ENCODE measurements around the gene MYBPC1. TPM values are rescaled to one million over a fixed set of nuclear protein-coding genes. Genes with fewer than 3 reads are reported as not detected.
"Not testable (repeated sequence)": the region's sequence is repeated elsewhere in the genome, so short reads cannot be mapped to it uniquely, and the experiment has no call there.

The MYBPC1 gene
- total RNA-seq, 1 experiment from 2014 or later, result not detected

- no peak for DNase-seq (ENCODE audit: low read depth)
Observed at GRCh38 chr12:101733166-101733565, 138.4 kb downstream of the MYBPC1 start.

DNA sequence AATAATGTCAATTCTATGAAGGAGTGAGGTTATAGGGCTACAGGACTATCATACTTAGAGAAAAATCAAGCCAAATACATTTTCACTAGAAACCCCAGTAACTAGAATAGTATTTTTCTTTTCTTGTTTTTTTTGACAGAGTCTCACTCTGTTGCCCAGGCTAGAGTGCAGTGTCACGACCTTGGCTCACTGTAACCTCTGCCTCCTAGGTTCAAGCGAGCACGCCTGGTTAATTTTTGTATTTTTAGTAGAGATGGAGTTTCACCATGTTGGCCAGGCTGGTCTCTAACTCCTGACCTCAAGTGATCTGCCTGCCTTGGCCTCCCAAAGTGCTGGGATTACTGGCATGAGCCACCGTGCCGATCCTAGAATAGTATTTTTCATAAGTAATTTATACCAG lies 139.7 kb downstream of the MYBPC1 start:
- DNase-seq (ENCODE audit: low read depth), result not testable (repeated sequence)

Other genes starting within 250 kb of the MYBPC1 start
- gene ARL1, start 187.2 kb upstream of the MYBPC1 start, total RNA-seq (2014; rRNA removed; shearing (Covaris generic)), result 61.6 and 88.0 TPM in 2 replicates
- not detected in 2 replicates for gene SPIC, start 119.6 kb upstream of the MYBPC1 start, total RNA-seq (2014; rRNA removed; shearing (Covaris generic))
- gene CHPT1, start 102.7 kb downstream of the MYBPC1 start, total RNA-seq (2014; rRNA removed; shearing (Covaris generic)), result 28.6 and 34.6 TPM in 2 replicates
- gene SYCP3, start 144.5 kb downstream of the MYBPC1 start, total RNA-seq (2014; rRNA removed; shearing (Covaris generic)), result 0.76 TPM in 1 of 2 replicates, not detected in the other
- gene GNPTAB, start 236.0 kb downstream of the MYBPC1 start, total RNA-seq (2014; rRNA removed; shearing (Covaris generic)), result 13.7 and 22.3 TPM in 2 replicates

Data from M059J (cell line).